Urinary bladder (tissue), 4 donors: Measurements from ENCODE around the gene FGF19. TPM values are rescaled to one million over a fixed set of nuclear protein-coding genes. Genes with fewer than 3 reads are reported as not detected.

Source experiments
- DNase-seq: peaks from one replicate; pipeline ENCODE4 v3.0.0-alpha.2; 2015; ENCODE audit errors: extremely low spot score
- H3K27ac ChIP-seq: one replicate; pipeline ENCODE4 v1.5.1; 2013; ENCODE audit warnings: low read depth, mild to moderate bottlenecking, moderate library complexity
- H3K36me3 ChIP-seq: one replicate; pipeline ENCODE4 v1.6.1; 2013; ENCODE audit warnings: mild to moderate bottlenecking, moderate library complexity; ENCODE audit not compliant: insufficient read depth
- H3K4me1 ChIP-seq: one replicate; pipeline ENCODE4 v1.6.1; 2013; ENCODE audit warnings: mild to moderate bottlenecking, moderate library complexity; ENCODE audit not compliant: insufficient read depth
- H3K4me3 ChIP-seq: one replicate; pipeline ENCODE4 v1.5.1; 2013; ENCODE audit warnings: low read depth, low read length
- WGBS: extraction: QIAGEN DNeasy Blood & Tissue Kit; methylation state at CpG from one replicate; pipeline ENCODE4 v1.1.7; 2013; 5-methylcytosine and 5-hydroxymethylcytosine counted together
- polyA plus RNA-seq: library from polyadenylated mRNA; stranded (reverse); fragments of 200-250 nt; gene quantifications from one replicate; pipeline ENCODE4 v1.2.3, GENCODE V29; 2013
- total RNA-seq: library from RNA; depleted of rRNA; stranded (reverse); fragments of >200 nt; gene quantifications from one replicate; pipeline ENCODE4 v1.2.3, GENCODE V29; 2014
- donor health status: healthy with polysubstance abuse.
- donor health status: healthy.

Gene FGF19
- total and polyA plus RNA-seq, 2 donors, result not detected

DNA sequence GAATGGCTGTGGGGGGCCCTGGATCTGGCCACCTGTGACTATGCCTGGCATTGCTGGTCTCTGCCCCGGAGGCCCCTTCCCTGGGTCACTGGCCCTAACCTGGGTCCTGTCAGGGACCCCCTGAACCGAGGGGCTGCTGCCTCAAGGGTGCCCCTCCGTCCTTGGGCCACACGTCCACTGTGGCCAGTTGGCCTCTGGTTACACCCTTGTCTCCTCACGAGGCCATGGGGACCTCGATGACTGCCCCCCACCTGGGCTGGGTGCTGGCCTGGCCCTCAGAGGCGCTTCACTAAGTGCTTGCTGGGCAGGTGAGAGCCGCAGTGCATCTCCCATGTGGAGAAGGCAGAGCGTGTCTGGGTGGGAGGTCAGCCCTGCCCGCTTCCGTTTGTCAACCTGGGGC is 27.3 kb upstream of the FGF19 start:
- Histone ChIP-seq H3K4me3 (no peak overlapping the region), H3K4me1 (no peaks in the 10 kb centered on the region), H3K36me3 (no peaks in the 10 kb centered on the region), H3K27ac (no peak overlapping the region)
- WGBS, result 85% methylated on average over 11 of the region's 11 CpGs
- no peak for DNase-seq

DNA sequence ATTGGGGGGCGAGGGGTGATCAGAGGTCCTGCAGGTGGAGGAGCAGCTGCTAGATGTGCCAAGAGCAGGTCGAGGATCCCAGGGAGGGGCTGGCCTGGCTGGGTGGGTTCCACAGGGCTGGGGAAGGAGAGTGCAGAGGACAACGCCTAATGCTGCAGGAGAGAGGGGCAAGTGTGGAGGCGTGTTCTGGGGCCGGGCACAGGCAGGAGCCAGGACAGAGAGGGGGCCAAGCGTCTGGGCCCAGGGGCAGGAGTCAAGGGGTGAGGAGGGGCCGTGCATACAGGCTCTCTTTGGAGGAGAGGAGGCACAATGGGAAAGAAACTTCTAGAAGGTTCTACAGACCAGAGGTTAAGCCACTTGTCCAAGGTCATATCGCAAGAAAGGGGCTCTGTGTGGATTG is 26.7 kb upstream of the FGF19 start:
- DNase-seq, result no peak
- H3K36me3 ChIP-seq, result no peaks in the 10 kb centered on the region
- WGBS, result 86% methylated on average over 8 of the region's 8 CpGs

DNA sequence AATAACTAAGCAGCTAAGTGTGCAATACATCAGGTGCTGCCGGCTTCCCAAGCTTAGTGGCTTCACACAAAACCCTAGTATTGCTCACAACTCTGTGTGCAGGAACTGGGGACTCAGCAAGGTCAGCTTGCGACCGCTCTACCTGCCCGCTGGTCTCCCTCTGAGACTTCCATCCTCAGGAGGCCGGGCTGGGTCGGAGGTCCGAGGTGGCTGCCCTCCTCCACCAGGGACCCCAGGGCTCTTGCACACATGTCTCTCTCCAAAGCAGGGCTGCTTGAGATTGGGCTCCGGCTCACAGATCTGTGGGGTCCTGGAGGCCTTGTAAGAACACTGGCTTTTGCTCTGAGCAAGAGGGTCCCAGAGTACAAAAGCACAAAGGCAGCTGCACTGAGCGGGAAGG is 25.4 kb upstream of the FGF19 start:
- 90% methylated on average over 9 of the region's 9 CpGs for WGBS
- DNase-seq, result no peak
- H3K4me3 ChIP-seq, result no peak overlapping the region
- H3K27ac ChIP-seq, result no peak overlapping the region
- H3K36me3 ChIP-seq, result no peaks in the 10 kb centered on the region
- no peaks in the 10 kb centered on the region for H3K4me1 ChIP-seq

More for the DNA sequence above, 26.7 kb upstream of the FGF19 start:
- Histone ChIP-seq H3K27ac (no peak overlapping the region), H3K4me3 (no peak overlapping the region), H3K4me1 (no peaks in the 10 kb centered on the region)

DNA sequence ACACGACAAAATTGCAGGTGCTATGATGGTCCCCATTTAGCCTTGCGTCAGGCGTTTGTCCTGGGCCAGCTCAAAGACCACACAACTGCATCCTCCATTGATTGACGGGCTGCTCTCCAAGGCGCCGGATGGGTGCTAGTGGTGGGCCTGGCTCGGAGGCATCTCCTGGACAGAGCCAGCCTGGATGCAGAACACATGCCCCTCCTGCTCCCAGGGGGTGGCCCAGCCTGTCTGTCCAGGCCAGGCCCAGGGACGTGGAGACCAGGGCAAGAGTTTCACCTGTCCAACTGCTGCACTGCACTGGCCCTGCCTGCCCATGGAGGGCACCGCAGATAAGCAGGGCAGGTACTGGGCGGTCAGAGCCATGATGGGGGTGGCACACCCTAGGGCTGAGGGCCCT is 23.4 kb upstream of the FGF19 start:
- H3K36me3 ChIP-seq, result no peaks in the 10 kb centered on the region
- 88% methylated on average over 10 of the region's 10 CpGs for WGBS
- H3K4me3 ChIP-seq, result no peak overlapping the region
- H3K27ac ChIP-seq, result no peak overlapping the region
- no peak for DNase-seq
- H3K4me1 ChIP-seq, result no peaks in the 10 kb centered on the region

DNA sequence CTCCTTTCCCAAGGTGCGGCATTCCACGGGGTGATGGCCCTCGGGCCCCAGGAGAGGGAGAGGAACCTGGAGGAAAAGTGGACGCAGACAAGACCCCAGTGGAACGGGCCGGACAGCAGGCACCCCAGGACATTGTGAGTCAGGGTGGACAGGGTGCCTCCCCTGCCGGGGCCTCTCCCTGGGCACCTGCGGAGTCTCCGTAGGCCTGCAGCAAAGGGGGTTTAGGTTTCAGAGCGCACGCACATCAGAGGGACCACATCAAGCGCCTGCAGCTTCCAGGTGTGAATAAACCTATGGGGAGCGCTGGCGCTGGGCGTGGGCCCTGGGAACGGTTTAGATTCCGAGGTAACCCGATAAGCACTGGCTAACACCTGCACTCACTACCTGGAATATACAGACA is 22.7 kb upstream of the FGF19 start:
- no peaks in the 10 kb centered on the region for H3K4me1 ChIP-seq
- DNase-seq, result no peak
- H3K36me3 ChIP-seq, result no peaks in the 10 kb centered on the region
- H3K27ac ChIP-seq, result no peak overlapping the region
- no peak overlapping the region for H3K4me3 ChIP-seq
- WGBS, result 55% methylated on average over 18 of the region's 18 CpGs

DNA sequence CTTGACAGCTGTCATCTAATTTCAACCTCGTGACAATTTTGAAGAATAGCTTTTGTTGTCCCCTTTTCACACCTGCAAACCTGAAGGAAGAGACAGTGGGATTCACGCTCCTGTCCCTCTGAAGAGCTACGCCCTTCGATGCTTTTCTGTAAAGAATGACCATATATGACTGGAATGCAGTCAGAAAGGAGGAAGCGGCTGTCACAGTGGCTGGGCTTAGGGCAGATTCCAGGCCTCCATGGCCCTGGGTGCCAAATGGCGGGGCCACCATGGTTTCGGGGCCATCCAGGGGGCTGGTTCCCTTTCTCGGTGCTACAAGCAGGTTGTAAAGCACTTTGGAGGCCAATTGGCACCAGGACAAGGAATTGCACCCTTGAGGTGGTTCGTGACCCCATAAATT is 22.2 kb upstream of the FGF19 start:
- DNase-seq, result no peak
- Histone ChIP-seq H3K4me3 (no peak overlapping the region), H3K4me1 (no peaks in the 10 kb centered on the region), H3K36me3 (no peaks in the 10 kb centered on the region), H3K27ac (no peak overlapping the region)
- 42% methylated on average over 9 of the region's 9 CpGs for WGBS

DNA sequence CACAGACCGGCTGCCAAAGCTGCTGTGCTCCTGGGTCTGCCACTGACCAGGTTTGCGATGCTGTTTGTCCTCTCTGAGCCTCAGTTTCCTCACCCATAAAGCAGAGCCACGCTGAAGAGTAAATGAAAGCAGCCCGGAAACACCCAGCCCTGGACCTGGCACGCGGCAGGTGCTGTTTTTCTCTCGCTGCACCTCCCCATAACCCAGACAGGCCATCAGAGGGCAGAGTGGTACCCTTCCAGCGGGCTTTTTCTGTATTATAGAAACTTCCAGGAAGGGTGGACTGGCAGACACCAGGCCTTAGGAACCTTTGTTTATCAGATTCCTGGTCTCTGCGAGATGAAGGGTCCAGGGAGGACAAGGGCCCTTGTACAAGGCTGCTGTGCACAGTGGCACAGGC is 17.9 kb upstream of the FGF19 start:
- Histone ChIP-seq H3K27ac (no peak overlapping the region), H3K36me3 (no peaks in the 10 kb centered on the region), H3K4me1 (no peaks in the 10 kb centered on the region), H3K4me3 (no peak overlapping the region)
- 45% methylated on average over 9 of the region's 9 CpGs for WGBS
- DNase-seq, result no peak

DNA sequence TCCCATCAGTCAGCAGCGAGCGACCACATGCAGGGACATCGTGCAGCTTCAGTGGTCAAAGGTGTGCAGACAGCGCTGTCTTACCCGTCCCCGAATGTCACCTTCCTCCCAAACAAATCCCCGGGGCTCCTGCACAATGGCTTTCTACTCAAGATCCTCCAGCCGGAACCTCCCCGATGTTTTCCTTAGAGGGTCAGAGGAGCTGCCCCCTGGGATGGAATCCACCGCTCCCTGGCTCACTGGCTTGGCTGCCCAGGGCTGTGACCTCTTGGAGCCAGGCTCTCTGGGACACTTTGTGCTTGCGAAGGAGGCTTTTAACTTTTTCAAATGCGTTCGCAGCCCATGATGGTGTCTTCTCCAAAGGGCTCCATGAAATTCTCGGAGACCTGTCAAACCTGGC is 17.3 kb upstream of the FGF19 start:
- Histone ChIP-seq H3K4me3 (no peak overlapping the region), H3K27ac (no peak overlapping the region), H3K36me3 (no peaks in the 10 kb centered on the region), H3K4me1 (no peaks in the 10 kb centered on the region)
- 34% methylated on average over 14 of the region's 14 CpGs for WGBS
- DNase-seq, result no peak

DNA sequence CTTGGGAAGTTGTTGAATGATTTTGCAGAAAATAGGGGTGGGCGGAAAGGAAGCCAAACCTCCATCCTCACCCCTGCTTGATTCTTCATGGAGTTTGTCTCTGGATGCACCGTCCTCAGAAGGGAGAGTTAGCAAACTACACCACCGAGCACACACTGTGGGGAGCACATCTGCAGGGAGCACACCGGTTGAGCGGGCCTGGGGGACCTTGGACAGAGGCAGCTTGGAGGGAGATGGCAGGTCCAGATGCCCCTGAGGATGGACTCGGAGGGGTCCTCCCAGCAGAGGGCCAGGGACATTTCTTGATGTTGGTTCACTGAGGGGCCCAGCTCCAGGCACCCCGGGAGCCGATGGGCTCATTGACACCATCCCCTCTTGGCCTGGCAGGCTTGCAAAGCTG is 15.1 kb upstream of the FGF19 start:
- WGBS, result 77% methylated on average over 8 of the region's 8 CpGs
- H3K27ac ChIP-seq, result no peak overlapping the region
- H3K4me1 ChIP-seq, result no peaks in the 10 kb centered on the region
- H3K36me3 ChIP-seq, result no peaks in the 10 kb centered on the region
- DNase-seq, result no peak
- no peak overlapping the region for H3K4me3 ChIP-seq

DNA sequence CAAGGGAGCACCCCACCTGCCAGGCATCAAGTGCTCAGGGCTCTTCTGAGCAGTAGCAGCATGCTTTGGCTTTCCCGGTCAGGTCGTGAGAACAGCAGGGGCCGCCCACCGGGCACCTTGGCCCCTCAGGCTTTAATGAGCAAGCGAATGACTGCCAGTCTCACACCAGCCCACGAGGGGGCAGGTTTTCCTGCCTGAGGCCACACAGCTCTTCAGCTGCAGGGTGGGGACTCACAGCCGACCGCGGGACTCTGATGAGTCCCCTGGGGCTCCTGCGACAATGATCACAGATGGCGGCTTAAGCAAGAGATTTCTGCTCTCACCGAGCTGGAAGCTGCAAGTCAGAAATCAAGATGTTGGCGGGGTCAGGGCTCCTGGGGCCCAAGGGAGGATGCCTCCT is 14.3 kb upstream of the FGF19 start:
- no peak for DNase-seq
- Histone ChIP-seq H3K27ac (no peak overlapping the region), H3K4me3 (no peak overlapping the region), H3K36me3 (no peaks in the 10 kb centered on the region), H3K4me1 (no peaks in the 10 kb centered on the region)
- 3% methylated on average over 13 of the region's 13 CpGs for WGBS

DNA sequence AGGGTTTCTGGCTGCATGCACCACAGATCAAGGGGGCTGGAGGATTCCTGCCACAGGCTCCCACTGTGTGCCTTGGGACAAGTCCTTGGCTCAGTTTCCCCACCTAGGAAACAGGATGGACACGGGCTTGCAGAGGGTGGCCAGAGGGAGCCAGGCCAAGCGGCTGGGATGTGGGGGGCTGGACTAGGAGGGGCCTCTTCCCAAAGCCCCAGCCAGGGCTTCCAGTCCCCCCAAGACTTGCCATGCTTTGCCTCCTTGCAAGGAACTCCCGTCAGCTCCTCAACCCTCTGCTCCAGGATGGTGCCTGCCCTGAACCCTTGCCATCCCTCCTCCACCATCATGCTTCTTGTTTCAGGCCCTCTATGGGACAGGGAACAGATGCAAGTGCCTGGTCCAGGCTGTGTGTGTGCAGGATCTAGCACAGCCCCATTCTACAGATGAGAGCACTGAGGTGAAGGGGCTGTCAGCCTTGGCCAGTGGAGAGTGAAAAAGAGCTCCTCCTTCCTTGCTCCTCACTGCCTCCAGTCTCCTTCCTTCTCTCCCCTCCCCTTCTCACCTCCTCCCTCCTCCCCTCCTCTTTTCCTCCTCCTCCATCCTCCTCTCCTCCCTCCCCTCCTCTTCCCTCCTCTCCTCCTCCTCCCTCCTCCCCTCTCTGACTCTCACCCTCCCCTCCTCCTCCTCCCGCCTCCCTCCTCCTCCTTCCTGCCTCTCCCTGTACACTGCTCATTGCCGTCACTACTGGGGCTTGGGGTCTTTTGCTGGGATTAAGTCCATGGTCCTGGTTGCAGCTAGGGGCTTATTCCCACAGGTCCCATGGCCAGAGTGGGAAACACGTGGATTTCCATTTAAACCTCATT is 13.3 kb upstream of the FGF19 start:
- 60% methylated on average over 6 of the region's 6 CpGs for WGBS
- no peak overlapping the region for H3K27ac ChIP-seq
- no peaks in the 10 kb centered on the region for H3K4me1 ChIP-seq
- H3K36me3 ChIP-seq, result no peaks in the 10 kb centered on the region
- DNase-seq, result no peak
- H3K4me3 ChIP-seq, result no peak overlapping the region

DNA sequence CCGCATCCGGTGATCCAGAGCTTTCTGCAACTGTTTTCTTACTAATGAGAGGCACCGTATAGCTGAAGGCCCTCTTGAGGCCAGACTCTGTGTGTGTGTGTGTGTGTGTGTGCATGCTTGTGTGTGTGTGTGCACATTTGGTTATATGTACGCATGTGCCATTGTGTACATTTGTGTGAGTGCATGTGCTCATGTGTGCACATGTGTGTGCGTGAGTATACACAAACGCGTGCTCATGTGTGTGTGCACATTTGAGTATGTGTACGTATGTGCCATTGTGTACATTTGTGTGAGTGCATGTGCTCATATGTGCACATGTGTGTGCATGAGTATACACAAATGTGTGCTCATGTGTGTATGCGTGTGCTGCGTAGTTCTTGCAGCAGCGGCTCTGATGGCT is 12.3 kb upstream of the FGF19 start:
- Histone ChIP-seq H3K4me3 (no peak overlapping the region), H3K4me1 (no peaks in the 10 kb centered on the region), H3K36me3 (no peaks in the 10 kb centered on the region), H3K27ac (no peak overlapping the region)
- WGBS, result 78% methylated on average over 11 of the region's 11 CpGs
- no peak for DNase-seq

DNA sequence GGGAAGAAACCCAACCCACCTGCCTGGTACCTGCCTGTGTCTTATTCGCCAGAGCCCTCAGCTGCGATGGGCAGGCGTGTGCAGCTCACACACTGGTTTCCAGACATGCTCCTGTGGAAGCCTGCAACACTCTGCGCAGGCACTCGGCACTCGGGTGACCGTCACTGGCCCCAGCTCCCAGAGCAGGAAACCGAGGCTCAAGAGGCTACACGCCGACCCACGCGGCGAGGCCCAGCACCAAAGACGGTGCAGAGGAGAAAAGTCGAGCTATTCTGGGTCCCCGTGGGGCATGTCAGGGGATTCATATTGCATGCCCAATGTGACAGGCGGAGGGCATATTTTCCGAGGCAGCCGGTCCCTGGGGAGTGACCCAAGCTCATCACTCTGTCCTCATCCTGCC is 11.6 kb upstream of the FGF19 start:
- 81% methylated on average over 19 of the region's 19 CpGs for WGBS
- DNase-seq, result no peak
- H3K4me1 ChIP-seq, result no peaks in the 10 kb centered on the region
- H3K4me3 ChIP-seq, result no peak overlapping the region
- no peak overlapping the region for H3K27ac ChIP-seq
- no peaks in the 10 kb centered on the region for H3K36me3 ChIP-seq

DNA sequence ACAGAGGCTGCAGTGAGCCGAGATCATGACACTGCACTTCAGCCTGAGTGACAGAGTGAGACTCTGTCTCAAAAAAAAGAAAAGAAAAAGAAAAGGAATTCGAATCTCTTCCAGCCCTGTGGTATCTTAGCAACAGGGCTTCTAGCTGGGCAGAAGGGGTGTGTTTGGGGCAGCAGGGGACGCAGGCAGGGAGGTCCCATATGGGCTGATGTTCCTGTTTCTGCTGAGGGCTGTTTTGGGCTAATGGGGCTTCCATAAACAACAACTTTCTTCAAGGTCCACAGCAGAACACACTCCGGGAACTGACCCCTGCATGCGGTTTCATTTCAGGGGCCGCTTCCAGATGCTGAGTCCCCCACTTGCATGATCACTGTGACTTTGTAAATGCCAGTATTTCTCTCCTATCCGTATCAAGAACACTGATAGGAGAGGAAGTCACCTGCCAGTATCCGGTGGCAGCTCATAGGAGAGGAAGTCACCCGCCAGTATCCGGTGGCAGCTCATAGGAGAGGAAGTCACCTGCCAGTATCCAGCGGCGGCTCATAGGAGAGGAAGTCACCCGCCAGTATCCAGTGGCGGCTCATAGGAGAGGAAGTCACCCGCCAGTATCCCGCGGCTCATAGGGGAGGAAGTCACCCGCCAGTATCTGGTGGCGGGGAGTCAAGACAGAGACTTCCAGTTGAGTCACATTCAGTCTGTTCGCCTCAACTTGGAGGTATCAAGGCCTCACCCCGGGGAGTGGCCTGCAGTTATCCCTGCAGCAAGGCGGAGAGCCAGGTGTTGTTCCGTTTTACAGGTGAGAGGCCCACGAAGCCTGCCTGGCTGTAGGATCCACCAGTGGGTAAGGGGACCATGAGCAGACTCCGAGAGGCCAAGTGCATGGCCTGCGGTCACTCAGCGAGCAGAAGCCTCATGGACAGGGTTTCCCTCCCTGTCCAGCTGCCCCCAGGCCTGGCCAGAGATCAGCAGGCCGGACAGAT is 8.3 kb upstream of the FGF19 start:
- Histone ChIP-seq H3K4me3 (no peak overlapping the region), H3K27ac (no peak overlapping the region), H3K4me1 (no peaks in the 10 kb centered on the region), H3K36me3 (no peaks in the 10 kb centered on the region)
- DNase-seq, result no peak
- WGBS, result 75% methylated on average over 28 of the region's 28 CpGs
